ENCODE data around the gene PPP4R3B. TPM values are rescaled to one million over a fixed set of nuclear protein-coding genes. Genes with fewer than 3 reads are reported as not detected.
A peak's percentile ranks its signal among the peaks of the same experiment; 100 is the strongest.

Gene PPP4R3B
- total and polyA plus RNA-seq, 8 donors, result 63.8 to 78.7 (median 74.0) TPM

- peak overlapping the region; percentile 96 for H3K27ac ChIP-seq
- H3K9me3 ChIP-seq, result no peaks in the 10 kb centered on the region
- ATAC-seq, result no peak
- H3K4me3 ChIP-seq, result peak overlapping the region; percentile 77 to 82
- intact Hi-C loops (cut with DNase I), result no loop called here
- peak in 1 of 2 donors; percentile 5 for TF ChIP-seq CTCF (IDR thresholded peaks at IDR 0.05)
- no peaks in the 10 kb centered on the region for H3K27me3 ChIP-seq
- peaks cover 14 to 61% of the 10 kb centered on the region in 2 donors for H3K4me1 ChIP-seq
- H3K36me3 ChIP-seq, result peaks cover 0 to 29% of the 10 kb centered on the region in 2 donors
- no peak for DNase-seq
Measured at GRCh38 chr2:55618025-55618274, 528 bp upstream of the PPP4R3B start.

GRCh38 chr2:55616551-55617174 is 759 bp downstream of the PPP4R3B start:
- ATAC-seq (peak; percentile 21), DNase-seq (peak in 2 of 4 donors; percentile 46 to 77)
- Histone ChIP-seq H3K4me3 (peak overlapping the region; percentile 77 to 82), H3K36me3 (peaks cover 0 to 38% of the 10 kb centered on the region in 2 donors), H3K27ac (peak overlapping the region; percentile 94 to 96), H3K4me1 (peaks cover 14 to 57% of the 10 kb centered on the region in 2 donors), H3K9me3 (no peaks in the 10 kb centered on the region), H3K27me3 (no peaks in the 10 kb centered on the region)
- TF ChIP-seq CTCF (IDR thresholded peaks at IDR 0.05), result no peak
- intact Hi-C loops (cut with DNase I), result no loop called here

- H3K4me1 ChIP-seq, result peaks cover 6 to 34% of the 10 kb centered on the region in 2 donors
- intact Hi-C loops (cut with DNase I), result no loop called here
- DNase-seq (no peak), ATAC-seq (no peak)
- no peaks in the 10 kb centered on the region for H3K9me3 ChIP-seq
- peaks cover 0 to 48% of the 10 kb centered on the region in 2 donors for H3K36me3 ChIP-seq
- TF ChIP-seq CTCF (IDR thresholded peaks at IDR 0.05), result no peak
- H3K27me3 ChIP-seq, result no peaks in the 10 kb centered on the region
- no peak overlapping the region for H3K27ac ChIP-seq
- H3K4me3 ChIP-seq, result no peak overlapping the region
Measured at GRCh38 chr2:55611997-55612396, 5.4 kb downstream of the PPP4R3B start.

- no peak for ATAC-seq
- TF ChIP-seq CTCF (IDR thresholded peaks at IDR 0.05), result no peak
- no peak for DNase-seq
- peaks cover 5 to 30% of the 10 kb centered on the region in 2 donors for H3K4me1 ChIP-seq
- no peaks in the 10 kb centered on the region for H3K9me3 ChIP-seq
- peaks cover 0 to 48% of the 10 kb centered on the region in 2 donors for H3K36me3 ChIP-seq
- intact Hi-C loops (cut with DNase I), result no loop called here
- no peak overlapping the region for H3K27ac ChIP-seq
- no peaks in the 10 kb centered on the region for H3K27me3 ChIP-seq
- H3K4me3 ChIP-seq, result no peak overlapping the region
Measured at GRCh38 chr2:55610954-55611743, 6.3 kb downstream of the PPP4R3B start.

GRCh38 chr2:55609938-55610578 is 7.4 kb downstream of the PPP4R3B start:
- Histone ChIP-seq H3K4me1 (peaks cover 0 to 19% of the 10 kb centered on the region in 2 donors), H3K9me3 (no peaks in the 10 kb centered on the region), H3K4me3 (no peak overlapping the region), H3K27ac (no peak overlapping the region), H3K27me3 (no peaks in the 10 kb centered on the region), H3K36me3 (peaks cover 0 to 44% of the 10 kb centered on the region in 2 donors)
- no peak for TF ChIP-seq CTCF (IDR thresholded peaks at IDR 0.05)
- ATAC-seq, result no peak
- intact Hi-C loops (cut with DNase I), result no loop called here
- no peak for DNase-seq

Data from left lung (tissue), 10 donors.